Astrocyte (in vitro differentiated cells and primary cell): Measurements from ENCODE around the gene ZBTB22.

Experiments
- CTCF ChIP-seq: IDR thresholded peaks from 2 replicates; pipeline ENCODE4 v1.5.1; 2011; ENCODE audit warnings: low read depth, mild to moderate bottlenecking, inconsistent platforms, low read length, moderate library complexity; ENCODE audit not compliant: insufficient read depth
- EZH2 ChIP-seq: IDR thresholded peaks from 2 replicates; pipeline ENCODE4 v1.6.1; 2012; ENCODE audit warnings: mild to moderate bottlenecking, low read length, inconsistent platforms; ENCODE audit not compliant: insufficient read depth

- TF ChIP-seq CTCF (no peak), EZH2 (no peak)
Observed at GRCh38 chr6:33333666-33334065, 16.1 kb upstream of the ZBTB22 start.
